Choroid plexus epithelial cell (primary cell): Measurements from ENCODE around the gene SLC25A21.

Source experiments
- DNase-seq: peaks from one replicate; pipeline ENCODE4 v3.0.0-alpha.2; 2010; ENCODE audit warnings: low read depth
- H3K4me3 ChIP-seq: 2 replicates; pipeline ENCODE4 v1.5.1; 2011; ENCODE audit warnings: low read depth, mild to moderate bottlenecking, control low read depth, low read length, moderate library complexity
- CTCF ChIP-seq: conservative IDR thresholded peaks from 2 replicates; pipeline ENCODE4 v1.5.1; 2011; ENCODE audit warnings: low read depth, mild to moderate bottlenecking, control low read depth, inconsistent platforms, low read length, moderate library complexity

The SLC25A21 gene

GRCh38 chr14:37054869-37055268, 117.5 kb downstream of the SLC25A21 start:
- no peak for DNase-seq
- no peak overlapping the region for H3K4me3 ChIP-seq
- no peak for TF ChIP-seq CTCF

GRCh38 chr14:37054144-37054543, 118.3 kb downstream of the SLC25A21 start:
- TF ChIP-seq CTCF: no peak
- no peak for DNase-seq

GRCh38 chr14:37051680-37052079, 120.7 kb downstream of the SLC25A21 start:
- no peak for DNase-seq
- H3K4me3 ChIP-seq: no peak overlapping the region
- no peak for TF ChIP-seq CTCF

More at GRCh38 chr14:37054144-37054543, 118.3 kb downstream of the SLC25A21 start:
- H3K4me3 ChIP-seq: no peak overlapping the region

- DNase-seq: peak; percentile 55
- no peak for TF ChIP-seq CTCF
- no peak overlapping the region for H3K4me3 ChIP-seq
These were observed 121.3 kb downstream of the SLC25A21 start for GRCh38 chr14:37051153-37051552.

- no peak for DNase-seq
These were observed 123.7 kb downstream of the SLC25A21 start for GRCh38 chr14:37048666-37049071.

GRCh38 chr14:37047996-37048395, 124.4 kb downstream of the SLC25A21 start:
- H3K4me3 ChIP-seq: no peak overlapping the region
- TF ChIP-seq CTCF: no peak
- DNase-seq: peak; percentile 69

More at GRCh38 chr14:37048666-37049071, 123.7 kb downstream of the SLC25A21 start:
- no peak overlapping the region for H3K4me3 ChIP-seq
- TF ChIP-seq CTCF: no peak

GRCh38 chr14:37047226-37047625, 125.2 kb downstream of the SLC25A21 start:
- DNase-seq: peak; percentile 54
- TF ChIP-seq CTCF: no peak
- H3K4me3 ChIP-seq: no peak overlapping the region
